HepG2 (cell line): Measurements from ENCODE around the gene COX10. TPM values are rescaled to one million over a fixed set of nuclear protein-coding genes. Genes with fewer than 3 reads are reported as not detected.

Experiments
- ATAC-seq: fragments of 200-7000 bp; cut with Tn5 transposase; 3 replicates; pipeline ENCODE4 v1.9.1; 2020; ENCODE audit warnings: mild to moderate bottlenecking, moderate library complexity
- BruUV-seq: library from RNA; stranded (reverse); fragments of 400-500 nt; replicated peaks from 2 replicates; lab custom pipeline; 2021; lab: Mats Ljungman, UMichigan
- CTCF ChIA-PET: fragments of 300-600 bp; formaldehyde crosslinking; extraction: SDS; loops from one replicate; lab custom pipeline; 2021; ENCODE audit warnings: low total read pairs, inconsistent platforms, low intra/inter-chr PET ratio; lab: Yijun Ruan, JAX
- POLR2A ChIA-PET: fragments of 350-600 bp; sonication (Branson Sonifier 250); formaldehyde crosslinking; loops from one replicate; lab custom pipeline; 2020; ENCODE audit warnings: antibody characterized with exemption, inconsistent platforms; lab: Yijun Ruan, JAX
- DNase-seq: peaks from one replicate; pipeline ENCODE4 v3.0.0-alpha.2; 2015; ENCODE audit warnings: low spot score
- FAIRE-seq: peaks from 3 replicates; lab custom pipeline; 2011; peaks lifted over from hg19 to GRCh38; lab: Jason Lieb, UNC
- H2AFZ ChIP-seq: one replicate; pipeline ENCODE4 v1.6.1; 2011; ENCODE audit warnings: low read length, inconsistent platforms
- H3K27ac ChIP-seq: fragments of 300-600 bp; 3 replicates; pipeline ENCODE4 v1.8.0; 2011; ENCODE audit warnings: mixed run types, mild to moderate bottlenecking, mixed read lengths, low read length, inconsistent platforms; ENCODE audit not compliant: insufficient read depth; ENCODE audit errors: extremely low read length
- H3K27me3 ChIP-seq, 2 experiments: fragments of 200-600 bp in 1 of 2; 2 replicates in 1 of 2; 3 replicates in 1 of 2; pipeline versions ENCODE4 v1.6.0 to v1.8.0; 2011; ENCODE audit warnings: low read length in 2 of 2, mild to moderate bottlenecking in 2 of 2, moderate library complexity in 2 of 2, inconsistent platforms in 1 of 2; ENCODE audit not compliant: insufficient read depth in 2 of 2, control insufficient read depth in 1 of 2
- H3K36me3 ChIP-seq, 2 experiments: fragments of 200-600 bp in 1 of 2; replicated peaks in 1 of 2; 2 replicates in 1 of 2; 3 replicates in 1 of 2; pipeline versions ENCODE4 v1.5.1 to v1.8.0; 2011; ENCODE audit warnings: low read length in 2 of 2, inconsistent platforms in 1 of 2; ENCODE audit not compliant: insufficient read depth in 2 of 2, control insufficient read depth in 1 of 2
- H3K4me1 ChIP-seq: 2 replicates; pipeline ENCODE4 v1.5.1; 2012; ENCODE audit warnings: low read length, inconsistent platforms; ENCODE audit not compliant: insufficient read depth
- H3K4me2 ChIP-seq: 2 replicates; pipeline ENCODE4 v1.6.0; 2011; ENCODE audit warnings: low read depth, low read length, inconsistent platforms
- H3K4me3 ChIP-seq, 3 experiments: fragments of 200-600 bp in 1 of 3; sonication (generic), shearing (Covaris generic) in 1 of 3; replicated peaks in 1 of 3; 2 replicates each; pipeline ENCODE4 v1.5.1; 2011 to 2016; ENCODE audit warnings: low read length in 3 of 3, inconsistent platforms in 2 of 3, low read depth in 2 of 3, mild to moderate bottlenecking in 2 of 3, control low read depth in 1 of 3, mixed read lengths in 1 of 3; ENCODE audit not compliant: insufficient read depth in 1 of 3
- H3K79me2 ChIP-seq: one replicate; pipeline ENCODE4 v1.6.1; 2011; ENCODE audit warnings: low read length, inconsistent platforms; ENCODE audit not compliant: insufficient read depth
- H3K9ac ChIP-seq: 2 replicates; pipeline ENCODE4 v1.6.0; 2011; ENCODE audit warnings: mild to moderate bottlenecking, low read depth, low read length, inconsistent platforms; ENCODE audit not compliant: insufficient read depth
- H3K9me3 ChIP-seq: 2 replicates; pipeline ENCODE4 v1.5.1; 2012; ENCODE audit warnings: mild to moderate bottlenecking, low read length
- H4K20me1 ChIP-seq: 2 replicates; pipeline ENCODE4 v1.6.0; 2011; ENCODE audit warnings: inconsistent platforms, mild to moderate bottlenecking, low read length, moderate library complexity; ENCODE audit not compliant: insufficient read depth
- GTF2F1 ChIP-seq: fragments of 150-350 bp; IDR thresholded peaks from 2 replicates; pipeline ENCODE4 v1.6.1; 2014; ENCODE audit warnings: low read length
- HDAC2 ChIP-seq: sonication (generic); formaldehyde crosslinking; IDR thresholded peaks from 2 replicates; pipeline ENCODE4 v1.4.0; 2020; ENCODE audit warnings: missing genetic modification reagents
- HNRNPUL1 ChIP-seq: fragments of 200-400 bp; formaldehyde crosslinking; IDR thresholded peaks from 2 replicates; pipeline ENCODE4 v1.6.1; 2017; ENCODE audit warnings: low read depth, mild to moderate bottlenecking, low read length, moderate library complexity
- KDM6A ChIP-seq: IDR thresholded peaks from 2 replicates; pipeline ENCODE4 v1.6.1; 2016; ENCODE audit warnings: low read depth
- MEIS2 ChIP-seq: sonication (generic); formaldehyde crosslinking; IDR thresholded peaks from 2 replicates; pipeline ENCODE4 v1.9.0; 2021; ENCODE audit warnings: mild to moderate bottlenecking, missing genetic modification reagents
- SNRNP70 ChIP-seq: fragments of 200-400 bp; formaldehyde crosslinking; IDR thresholded peaks from 2 replicates; pipeline ENCODE4 v1.6.1; 2017; ENCODE audit warnings: mild to moderate bottlenecking, low read depth, low read length, moderate library complexity
- ZNF326 ChIP-seq: sonication (generic); formaldehyde crosslinking; IDR thresholded peaks from 2 replicates; pipeline ENCODE4 v1.4.0; 2020; ENCODE audit warnings: missing genetic modification reagents, borderline replicate concordance
- WGBS: methylation state at CpG from one replicate; pipeline ENCODE4 v1.1.6; 2017; ENCODE audit warnings: low lambda C conversion rate; 5-methylcytosine and 5-hydroxymethylcytosine counted together
- in situ Hi-C: cut with HindIII; loops from 2 replicates; pipeline ENCODE4 v1.10.0; 2017; ENCODE audit warnings: low pct_unique_long_range_greater_than_20kb; ENCODE audit not compliant: extremely low pct_ligation_motif_present
- intact Hi-C: fragments of 100-400 bp; cut with micrococcal nuclease; formaldehyde crosslinking; loops from one replicate; pipeline ENCODE4 v1.10.0; 2022; ENCODE audit not compliant: unreplicated experiment
- polyA plus RNA-seq, 8 experiments: library from polyadenylated mRNA; depleted of rRNA in 3 of 8; stranded (reverse) in 7 of 8; unstranded in 1 of 8; fragments of >200 nt; fragmentation: Illumina TruSeq in 4 of 8; extraction: Trizol in 4 of 8; gene quantifications; 2 replicates each; pipeline versions ENCODE4 v1.2.1 to v1.2.3, GENCODE V29; 2011 to 2016; ENCODE audit warnings: low read depth in 4 of 8, missing spikeins in 1 of 8, mixed read lengths in 1 of 8; ENCODE audit not compliant: insufficient read depth in 1 of 8
- total RNA-seq, 5 experiments: library from RNA; depleted of rRNA; stranded (reverse); fragments of >200 nt; fragmentation: Illumina TruSeq; extraction: Trizol; gene quantifications; 2 replicates each; pipeline ENCODE4 v1.2.3, GENCODE V29; 2016; ENCODE audit warnings: low read depth in 1 of 5
- TF ChIP-seq, protein P1 (sequence below): sonication (generic); formaldehyde crosslinking; conservative IDR thresholded peaks from 2 replicates; pipeline ENCODE4 v1.8.0; 2022; ENCODE audit warnings: missing genetic modification reagents
- TF ChIP-seq, protein P2 (sequence below): sonication (generic); formaldehyde crosslinking; IDR thresholded peaks from 2 replicates; pipeline ENCODE4 v1.8.1; 2023; ENCODE audit warnings: mild to moderate bottlenecking, moderate library complexity, missing genetic modification reagents
- TF ChIP-seq, protein P3 (sequence below): IDR thresholded peaks from 2 replicates; pipeline ENCODE4 v1.6.1; 2012; ENCODE audit warnings: low read depth, low read length, improper control_type of control experiment

Gene COX10
- total and polyA plus RNA-seq, 2 of the 13 experiments (the other 11 are each of a cell fraction or from before 2014, with no cell fraction given): 13.9 to 20.1 TPM

DNA sequence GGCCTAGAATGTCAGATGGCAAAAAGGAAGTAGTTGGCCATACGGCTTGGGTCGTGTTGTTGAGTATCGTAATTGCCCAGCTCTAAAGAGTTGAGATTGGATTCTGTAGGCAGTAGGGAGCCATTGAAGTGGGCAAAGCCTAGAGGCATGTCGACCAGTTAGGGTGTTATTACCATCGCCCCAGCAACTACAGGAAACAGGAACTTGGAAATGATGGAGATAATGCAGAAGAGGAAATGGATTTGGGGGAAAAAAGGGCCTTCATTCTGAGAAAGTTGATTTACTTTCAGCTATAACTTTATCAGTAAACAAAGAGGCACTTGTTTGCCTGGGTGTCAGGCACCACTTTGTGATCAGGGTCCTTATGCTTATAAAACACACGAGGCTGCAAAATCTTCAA lies 52.6 kb downstream of the COX10 start:
- Histone ChIP-seq H3K4me3 (no peak overlapping the region), H2AFZ (no peak overlapping the region), H4K20me1 (no peaks in the 10 kb centered on the region), H3K27ac (no peak overlapping the region), H3K27me3 (no peaks in the 10 kb centered on the region), H3K9me3 (no peaks in the 10 kb centered on the region), H3K79me2 (no peaks in the 10 kb centered on the region), H3K4me2 (no peak overlapping the region), H3K9ac (no peak overlapping the region), H3K4me1 (no peaks in the 10 kb centered on the region), H3K36me3 (no peaks in the 10 kb centered on the region)
- ATAC-seq: no peak
- in situ Hi-C loops (no loop called here), intact Hi-C loops (no loop called here)
- no TSS peak for BruUV-seq
- no peak for DNase-seq
- ChIA-PET POLR2A (no interaction called here), CTCF (no interaction called here)
- FAIRE-seq: no peak
- no peak for TF ChIP-seq KDM6A (CRISPR knock-in tag)
- no peak for TF ChIP-seq HDAC2
- TF ChIP-seq, protein P1, sequence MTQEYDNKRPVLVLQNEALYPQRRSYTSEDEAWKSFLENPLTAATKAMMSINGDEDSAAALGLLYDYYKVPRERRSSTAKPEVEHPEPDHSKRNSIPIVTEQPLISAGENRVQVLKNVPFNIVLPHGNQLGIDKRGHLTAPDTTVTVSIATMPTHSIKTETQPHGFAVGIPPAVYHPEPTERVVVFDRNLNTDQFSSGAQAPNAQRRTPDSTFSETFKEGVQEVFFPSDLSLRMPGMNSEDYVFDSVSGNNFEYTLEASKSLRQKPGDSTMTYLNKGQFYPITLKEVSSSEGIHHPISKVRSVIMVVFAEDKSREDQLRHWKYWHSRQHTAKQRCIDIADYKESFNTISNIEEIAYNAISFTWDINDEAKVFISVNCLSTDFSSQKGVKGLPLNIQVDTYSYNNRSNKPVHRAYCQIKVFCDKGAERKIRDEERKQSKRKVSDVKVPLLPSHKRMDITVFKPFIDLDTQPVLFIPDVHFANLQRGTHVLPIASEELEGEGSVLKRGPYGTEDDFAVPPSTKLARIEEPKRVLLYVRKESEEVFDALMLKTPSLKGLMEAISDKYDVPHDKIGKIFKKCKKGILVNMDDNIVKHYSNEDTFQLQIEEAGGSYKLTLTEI: no peak
- TF ChIP-seq, protein P2, sequence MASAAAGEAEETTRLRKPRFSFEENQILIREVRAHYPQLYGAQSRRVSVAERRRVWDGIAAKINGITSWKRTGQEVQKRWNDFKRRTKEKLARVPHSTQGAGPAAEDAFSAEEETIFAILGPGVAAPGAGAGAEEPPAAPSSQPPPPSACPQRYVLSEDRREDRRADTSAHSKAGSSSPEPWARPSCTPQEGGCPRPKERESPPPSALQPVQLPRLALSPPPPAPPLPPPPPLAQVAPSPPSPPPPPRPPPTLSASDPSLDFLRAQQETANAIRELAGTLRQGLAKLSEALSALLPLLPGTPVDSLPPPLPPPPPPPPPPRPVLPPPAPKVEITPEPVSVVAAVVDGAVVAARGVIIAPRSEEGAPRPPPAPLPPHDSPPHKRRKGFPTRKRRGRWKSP: no peak
- no peak for TF ChIP-seq HNRNPUL1
- TF ChIP-seq MEIS2 (CRISPR knock-in tag): no peak
- TF ChIP-seq ZNF326 (CRISPR knock-in tag): no peak
- TF ChIP-seq SNRNP70: no peak
- TF ChIP-seq, protein P3, sequence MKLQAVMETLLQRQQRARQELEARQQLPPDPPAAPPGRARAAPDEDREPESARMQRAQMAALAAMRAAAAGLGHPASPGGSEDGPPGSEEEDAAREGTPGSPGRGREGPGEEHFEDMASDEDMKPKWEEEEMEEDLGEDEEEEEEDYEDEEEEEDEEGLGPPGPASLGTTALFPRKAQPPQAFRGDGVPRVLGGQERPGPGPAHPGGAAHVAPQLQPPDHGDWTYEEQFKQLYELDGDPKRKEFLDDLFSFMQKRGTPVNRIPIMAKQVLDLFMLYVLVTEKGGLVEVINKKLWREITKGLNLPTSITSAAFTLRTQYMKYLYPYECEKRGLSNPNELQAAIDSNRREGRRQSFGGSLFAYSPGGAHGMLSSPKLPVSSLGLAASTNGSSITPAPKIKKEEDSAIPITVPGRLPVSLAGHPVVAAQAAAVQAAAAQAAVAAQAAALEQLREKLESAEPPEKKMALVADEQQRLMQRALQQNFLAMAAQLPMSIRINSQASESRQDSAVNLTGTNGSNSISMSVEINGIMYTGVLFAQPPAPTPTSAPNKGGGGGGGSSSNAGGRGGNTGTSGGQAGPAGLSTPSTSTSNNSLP: no peak
- no peak for TF ChIP-seq GTF2F1
- 97% methylated on average over 6 of the region's 6 CpGs for WGBS
